Measurements from ENCODE around the gene IL18RAP.

GRCh38 chr2:102438111-102438510 lies 15.2 kb downstream of the IL18RAP start:
- TF ChIP-seq CTCF (IDR thresholded peaks at IDR 0.05) = no peak
- TF ChIP-seq TEAD4 (CRISPR knock-in tag; IDR thresholded peaks at IDR 0.05) = no peak
- TF ChIP-seq TP53 (CRISPR knock-in tag; IDR thresholded peaks at IDR 0.05) = no peak
- no peak for TF ChIP-seq ETV6 (CRISPR knock-in tag; IDR thresholded peaks at IDR 0.05)
- no peak for TF ChIP-seq ZNF416 (CRISPR knock-in tag; IDR thresholded peaks at IDR 0.05)
- no peak for TF ChIP-seq FOXJ3 (CRISPR knock-in tag; IDR thresholded peaks at IDR 0.05; ENCODE audit: borderline replicate concordance)
- no peak for TF ChIP-seq ESRRA (CRISPR knock-in tag; IDR thresholded peaks at IDR 0.05; ENCODE audit: borderline replicate concordance)
- TF ChIP-seq ATF3 (CRISPR knock-in tag; conservative IDR thresholded peaks at IDR 0.05) = no peak

Data from WTC11 (cell line).